Measurements from ENCODE around the gene LDLRAP1. TPM values are rescaled to one million over a fixed set of nuclear protein-coding genes. Genes with fewer than 3 reads are reported as not detected.
A peak's percentile ranks its signal among the peaks of the same experiment; 100 is the strongest.

Gene LDLRAP1, protein sequence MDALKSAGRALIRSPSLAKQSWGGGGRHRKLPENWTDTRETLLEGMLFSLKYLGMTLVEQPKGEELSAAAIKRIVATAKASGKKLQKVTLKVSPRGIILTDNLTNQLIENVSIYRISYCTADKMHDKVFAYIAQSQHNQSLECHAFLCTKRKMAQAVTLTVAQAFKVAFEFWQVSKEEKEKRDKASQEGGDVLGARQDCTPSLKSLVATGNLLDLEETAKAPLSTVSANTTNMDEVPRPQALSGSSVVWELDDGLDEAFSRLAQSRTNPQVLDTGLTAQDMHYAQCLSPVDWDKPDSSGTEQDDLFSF
- total RNA-seq: 20.8 and 24.7 TPM in 2 replicates
- polyA plus RNA-seq: 23.1 and 23.6 TPM in 2 replicates
- polyA plus RNA-seq (2011; cell fraction: cytosol; rRNA removed): 22.0 and 22.9 TPM in 2 replicates
- 27.0 and 29.1 TPM in 2 replicates for polyA plus RNA-seq (2011; cell fraction: nucleus; rRNA removed)
- polyA plus RNA-seq (2012): 13.5 and 14.5 TPM in 2 replicates
- polyA minus RNA-seq: 19.0 and 19.5 TPM in 2 replicates
- polyA minus RNA-seq (2011; cell fraction: cytosol; rRNA and poly(A)+ RNA removed): 12.2 TPM
- polyA minus RNA-seq (2011; cell fraction: nucleus; rRNA and poly(A)+ RNA removed): 8.3 and 8.6 TPM in 2 replicates
- Bru-seq, nascent RNA: percentile 54 among the genes with signal in this experiment
- BruChase-seq, experiment 1, labeled RNA remaining after a 6-hour chase: percentile 75 among the genes with signal in this experiment
- percentile 74 among the genes with signal in this experiment for BruChase-seq, experiment 2, labeled RNA remaining after a 2-hour chase
- long read RNA-seq, transcript LDLRAP1-201 (9 exons, 2,940 nt): major isoform, 34 of 58 reads
- long read RNA-seq, partial matches to known transcripts: 13 of 58 reads
- long read RNA-seq, other reads (novel, unspliced or antisense): 10 of 58 reads

DNA sequence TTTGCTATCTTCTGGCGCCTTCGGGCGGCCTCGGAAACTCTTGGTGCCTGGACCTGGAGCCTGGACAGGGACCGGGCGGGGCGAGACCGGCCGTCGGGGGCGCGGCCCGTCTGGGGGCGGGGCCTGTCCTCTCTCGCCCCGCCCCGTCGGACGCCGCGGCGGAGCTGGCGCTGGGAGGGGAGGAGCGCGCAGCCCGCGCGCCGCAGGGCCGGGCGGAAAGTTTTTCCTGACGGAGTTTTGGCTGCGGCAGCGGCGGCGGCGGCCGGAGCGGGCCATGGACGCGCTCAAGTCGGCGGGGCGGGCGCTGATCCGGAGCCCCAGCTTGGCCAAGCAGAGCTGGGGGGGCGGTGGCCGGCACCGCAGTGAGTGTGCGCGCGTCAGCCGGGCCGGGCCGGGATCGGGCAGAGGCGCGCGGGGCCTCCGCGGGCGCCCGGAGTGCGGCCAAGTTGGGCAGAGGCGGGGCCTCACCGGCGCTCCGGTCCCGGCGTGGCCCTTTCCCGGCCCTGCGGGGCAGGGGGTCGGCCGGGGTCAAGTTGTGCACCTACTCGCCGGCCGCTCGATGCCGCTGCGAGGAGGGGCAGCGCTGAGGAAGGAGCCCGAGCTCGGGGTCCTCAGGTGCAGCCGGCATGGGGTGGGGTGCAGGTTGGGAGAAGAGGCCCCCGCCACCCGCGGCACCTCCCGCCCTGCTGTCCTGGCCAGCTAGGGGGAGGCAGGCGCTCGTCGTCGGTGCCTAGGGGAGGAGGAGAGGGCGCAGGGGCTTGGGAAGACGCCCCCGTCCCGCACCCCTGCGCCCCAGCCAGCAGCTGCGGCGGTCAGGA lies at the start of gene LDLRAP1:
Gene LDLRAP1, plus strand, starts transcription at position 182 of the 818 bp plus-strand sequence. Its CDS starts 93 bp downstream, at position 275.
- Histone ChIP-seq H3K4me2 (ENCODE audit: insufficient read depth, low read length) (peak within 1 kb of the TSS; percentile 67), H3K9me1 (replicated peaks; ENCODE audit: control insufficient read depth, extremely low read depth, insufficient read depth, low read length) (no peaks in the 10 kb centered on the region), H4K20me1 (replicated peaks; ENCODE audit: control insufficient read depth, extremely low read depth, insufficient read depth, low read length) (no peaks in the 10 kb centered on the region), H3K9me3 (replicated peaks; ENCODE audit: control insufficient read depth, insufficient read depth, low read length) (no peaks in the 10 kb centered on the region), H3K27me3 (ENCODE audit: control insufficient read depth in 2 of 2, insufficient read depth in 2 of 2, low read length in 2 of 2) (no peaks in the 10 kb centered on the region), H3K36me3 (ENCODE audit: control insufficient read depth in 2 of 2, extremely low read depth in 1 of 2, insufficient read depth in 2 of 2, low read length in 2 of 2) (no peaks in the 10 kb centered on the region), H3K9ac (replicated peaks; ENCODE audit: extremely low read depth, insufficient read depth, low read length) (peak within 1 kb of the TSS; percentile 68), H2AFZ (ENCODE audit: low read depth, low read length) (peak within 1 kb of the TSS; percentile 79), H3K4me1 (ENCODE audit: control insufficient read depth, extremely low read depth, insufficient read depth, low read length) (peaks cover 7% of the 10 kb centered on the region), H3K27ac (ENCODE audit: insufficient read depth, low read depth, low read length) (peak within 1 kb of the TSS; percentile 23), H3K4me3 (replicated peaks in 1 of 3; ENCODE audit: insufficient read depth in 1 of 3, low read depth in 1 of 3, low read length in 3 of 3) (peak within 1 kb of the TSS; percentile 65 to 80 (median 75)), H3K79me2 (ENCODE audit: control insufficient read depth, insufficient read depth, low read length) (peaks cover 2% of the 10 kb centered on the region)
- DNase-seq (ENCODE audit: low read depth, low spot score) (peak; percentile 74), FAIRE-seq (peak; percentile 79)
- dilution Hi-C loops (cut with MboI; ENCODE audit: extremely low pct_ligation_motif_present, low sequenced_read_pairs) (no loop called here), intact Hi-C loops (cut with micrococcal nuclease) (loop anchor here (2.0 to 5.0 kb wide), 2 partner anchors 73 to 254 kb away; partner anchors contain the start of gene MAN1C1)
- ChIA-PET POLR2A (no interaction called here), CTCF (interaction anchor here (0.5 to 1.2 kb wide), 5 partner anchors 9 to 68 kb away, joined by 3 to 9 read pairs (median 4); no protein-coding TSS in a partner anchor)
- peak; percentile 72 for TF ChIP-seq POLR2A (IDR thresholded peaks at IDR 0.05; ENCODE audit: low read depth, low read length)
- no peak for TF ChIP-seq FOS (IDR thresholded peaks at IDR 0.05; ENCODE audit: borderline replicate concordance, insufficient read depth, low read length)
- no peak for TF ChIP-seq GATA2 (IDR thresholded peaks at IDR 0.05; ENCODE audit: insufficient read depth, insufficient read length, low read depth, low read length)
- TF ChIP-seq, protein P1, sequence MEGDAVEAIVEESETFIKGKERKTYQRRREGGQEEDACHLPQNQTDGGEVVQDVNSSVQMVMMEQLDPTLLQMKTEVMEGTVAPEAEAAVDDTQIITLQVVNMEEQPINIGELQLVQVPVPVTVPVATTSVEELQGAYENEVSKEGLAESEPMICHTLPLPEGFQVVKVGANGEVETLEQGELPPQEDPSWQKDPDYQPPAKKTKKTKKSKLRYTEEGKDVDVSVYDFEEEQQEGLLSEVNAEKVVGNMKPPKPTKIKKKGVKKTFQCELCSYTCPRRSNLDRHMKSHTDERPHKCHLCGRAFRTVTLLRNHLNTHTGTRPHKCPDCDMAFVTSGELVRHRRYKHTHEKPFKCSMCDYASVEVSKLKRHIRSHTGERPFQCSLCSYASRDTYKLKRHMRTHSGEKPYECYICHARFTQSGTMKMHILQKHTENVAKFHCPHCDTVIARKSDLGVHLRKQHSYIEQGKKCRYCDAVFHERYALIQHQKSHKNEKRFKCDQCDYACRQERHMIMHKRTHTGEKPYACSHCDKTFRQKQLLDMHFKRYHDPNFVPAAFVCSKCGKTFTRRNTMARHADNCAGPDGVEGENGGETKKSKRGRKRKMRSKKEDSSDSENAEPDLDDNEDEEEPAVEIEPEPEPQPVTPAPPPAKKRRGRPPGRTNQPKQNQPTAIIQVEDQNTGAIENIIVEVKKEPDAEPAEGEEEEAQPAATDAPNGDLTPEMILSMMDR (IDR thresholded peaks at IDR 0.05; ENCODE audit: extremely low read depth in 1 of 2, insufficient read depth in 1 of 2, low read depth in 1 of 2, low read length in 2 of 2): no peak
- no peak for TF ChIP-seq JUN (IDR thresholded peaks at IDR 0.05; ENCODE audit: borderline replicate concordance, insufficient read depth, insufficient read length, low read depth)
- no peak for TF ChIP-seq MYC (IDR thresholded peaks at IDR 0.05; ENCODE audit: low read depth, low read length)
- TF ChIP-seq, protein P2, sequence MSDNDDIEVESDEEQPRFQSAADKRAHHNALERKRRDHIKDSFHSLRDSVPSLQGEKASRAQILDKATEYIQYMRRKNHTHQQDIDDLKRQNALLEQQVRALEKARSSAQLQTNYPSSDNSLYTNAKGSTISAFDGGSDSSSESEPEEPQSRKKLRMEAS (IDR thresholded peaks at IDR 0.05; ENCODE audit: insufficient read depth, insufficient read length): no peak
- peak; percentile 69 for TF ChIP-seq POLR2AphosphoS5 (IDR thresholded peaks at IDR 0.05; ENCODE audit: insufficient read depth, low read depth, low read length)
- no peak for TF ChIP-seq EZH2 (IDR thresholded peaks at IDR 0.05; ENCODE audit: borderline replicate concordance, low read depth, low read length, severe bottlenecking)
- no TSS peak for BruUV-seq (replicated peaks)

Measured in endothelial cell of umbilical vein (primary cell).